ENCODE data around the gene ATPAF1.

Gene ATPAF1

DNA sequence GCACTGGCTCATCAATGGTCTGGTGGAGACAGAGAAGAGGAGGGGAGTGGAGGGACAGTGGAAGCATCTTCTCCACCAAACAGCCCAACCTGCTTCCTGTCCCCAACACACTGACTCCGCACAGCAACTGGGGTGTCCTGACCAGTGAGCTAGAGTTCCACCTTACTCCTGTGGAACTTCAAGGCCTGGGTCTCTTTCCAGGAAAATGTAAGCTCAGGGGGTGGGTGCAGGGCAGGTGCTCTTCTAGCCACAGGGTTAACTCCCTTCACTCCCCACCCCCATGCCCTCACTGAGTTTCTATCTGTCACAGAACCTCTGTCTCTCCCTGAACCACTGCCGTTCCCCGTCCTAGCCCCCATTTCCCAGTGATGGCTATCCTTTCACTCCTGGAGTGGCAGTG is 52.4 kb downstream of the ATPAF1 start:
- DNase-seq (peak; percentile 26), ATAC-seq (no peak)

- DNase-seq (no peak), ATAC-seq (no peak)
Observed at GRCh38 chr1:46615088-46615487, 53.1 kb downstream of the ATPAF1 start.

- ATAC-seq (no peak), DNase-seq (no peak)
Observed at GRCh38 chr1:46614604-46614984, 53.6 kb downstream of the ATPAF1 start.

DNA sequence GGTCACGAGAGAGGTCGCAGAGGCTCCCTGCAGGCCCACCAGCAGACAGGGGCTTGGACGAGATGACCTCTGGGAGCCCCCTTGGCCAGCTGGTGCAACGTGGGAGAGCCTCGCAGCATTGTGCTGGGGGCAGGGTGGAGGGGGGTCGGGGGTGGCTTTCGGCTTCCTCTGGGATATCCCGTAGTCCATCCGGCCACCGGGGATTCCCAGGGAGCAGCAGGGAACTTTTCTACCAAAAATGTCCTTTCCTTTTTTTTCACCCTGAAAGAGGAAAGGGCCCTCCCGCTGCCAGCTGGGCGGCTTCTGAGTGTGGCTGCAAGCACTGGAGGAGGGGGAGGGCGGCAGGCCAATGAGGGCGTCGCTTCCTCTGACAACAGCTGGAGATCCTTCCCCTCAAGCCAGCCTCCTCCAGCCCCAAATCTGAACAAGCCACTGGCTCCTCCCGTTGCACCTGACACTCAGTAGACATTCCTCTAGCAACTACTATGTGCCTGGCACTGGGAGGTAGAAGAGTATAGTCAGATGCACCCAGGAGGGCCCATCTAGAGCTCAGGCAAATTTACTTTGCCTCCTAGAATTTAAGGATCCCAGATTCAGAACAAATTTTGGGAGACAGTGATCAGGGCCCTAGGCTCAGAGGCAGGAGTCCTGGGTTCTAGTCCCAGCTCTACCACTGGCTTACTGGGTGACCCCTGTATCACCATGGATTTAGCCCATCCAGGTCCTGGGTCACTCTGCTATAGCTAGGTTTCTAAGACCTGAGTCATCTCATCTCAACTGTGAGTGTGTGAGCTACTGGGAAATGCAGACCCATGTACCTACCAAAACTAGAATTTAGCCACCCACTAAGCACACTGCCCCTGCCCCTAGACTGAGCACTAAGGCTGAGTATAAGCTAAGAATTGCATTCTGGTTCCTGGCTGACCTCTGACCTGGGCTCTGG is 54.2 kb downstream of the ATPAF1 start:
- peak; percentile 40 for ATAC-seq
- peak; percentile 57 for DNase-seq

- DNase-seq = no peak
- no peak for ATAC-seq
Observed at GRCh38 chr1:46612937-46613660, 55.1 kb downstream of the ATPAF1 start.

GRCh38 chr1:46611691-46612221 is 56.4 kb downstream of the ATPAF1 start:
- no peak for DNase-seq

GRCh38 chr1:46607345-46608130 is 60.6 kb downstream of the ATPAF1 start:
- DNase-seq (no peak), ATAC-seq (no peak)

More at GRCh38 chr1:46611691-46612221, 56.4 kb downstream of the ATPAF1 start:
- ATAC-seq = no peak

- no peak for ATAC-seq
- DNase-seq = no peak
Observed at GRCh38 chr1:46606255-46606965, 61.8 kb downstream of the ATPAF1 start.

GRCh38 chr1:46605232-46605631 is 62.9 kb downstream of the ATPAF1 start:
- DNase-seq (no peak), ATAC-seq (no peak)

DNA sequence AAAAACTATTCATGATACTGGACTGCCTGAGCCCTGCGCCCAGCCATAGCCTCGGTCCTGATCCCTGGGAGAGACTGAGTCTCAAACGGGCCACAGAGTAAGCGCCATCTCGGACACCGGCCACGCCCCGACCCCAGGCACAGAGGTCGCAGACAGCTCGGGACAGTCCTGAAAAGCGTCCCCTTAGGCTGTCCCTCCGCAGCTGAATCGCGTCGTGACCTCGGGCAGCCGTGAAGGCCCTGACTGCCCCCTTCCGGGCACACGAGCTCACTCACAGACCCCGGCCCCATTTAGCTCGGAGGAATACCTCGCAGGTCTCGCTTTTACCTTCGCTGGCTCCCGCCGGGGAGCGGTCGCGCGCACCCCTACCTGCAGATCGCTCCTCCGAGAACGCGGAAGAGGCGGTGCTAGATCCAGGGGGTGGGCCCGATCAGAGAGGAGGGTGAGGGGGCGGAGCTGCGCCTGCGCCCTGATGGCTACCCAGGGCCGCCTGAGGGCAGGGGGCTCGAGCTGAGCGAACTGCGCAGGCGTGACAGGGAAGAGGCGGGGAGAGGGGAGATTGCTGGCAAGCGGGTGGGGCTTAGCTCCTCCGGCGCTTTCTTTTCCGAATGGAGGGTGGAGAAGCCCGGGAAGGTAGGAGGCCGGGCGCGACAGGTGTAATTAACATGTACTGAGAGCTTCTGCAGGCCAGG is 64.2 kb downstream of the ATPAF1 start, which contains the start of gene MKNK1:
Gene MKNK1, minus strand, starts transcription at position 411 of the 692 bp plus-strand sequence. CDS start 20,941 bp downstream, outside the sequence.
- ATAC-seq (peak; percentile 97), DNase-seq (peak; percentile 99)

GRCh38 chr1:46603481-46603857 is 64.7 kb downstream of the ATPAF1 start:
- DNase-seq (no peak), ATAC-seq (no peak)

DNA sequence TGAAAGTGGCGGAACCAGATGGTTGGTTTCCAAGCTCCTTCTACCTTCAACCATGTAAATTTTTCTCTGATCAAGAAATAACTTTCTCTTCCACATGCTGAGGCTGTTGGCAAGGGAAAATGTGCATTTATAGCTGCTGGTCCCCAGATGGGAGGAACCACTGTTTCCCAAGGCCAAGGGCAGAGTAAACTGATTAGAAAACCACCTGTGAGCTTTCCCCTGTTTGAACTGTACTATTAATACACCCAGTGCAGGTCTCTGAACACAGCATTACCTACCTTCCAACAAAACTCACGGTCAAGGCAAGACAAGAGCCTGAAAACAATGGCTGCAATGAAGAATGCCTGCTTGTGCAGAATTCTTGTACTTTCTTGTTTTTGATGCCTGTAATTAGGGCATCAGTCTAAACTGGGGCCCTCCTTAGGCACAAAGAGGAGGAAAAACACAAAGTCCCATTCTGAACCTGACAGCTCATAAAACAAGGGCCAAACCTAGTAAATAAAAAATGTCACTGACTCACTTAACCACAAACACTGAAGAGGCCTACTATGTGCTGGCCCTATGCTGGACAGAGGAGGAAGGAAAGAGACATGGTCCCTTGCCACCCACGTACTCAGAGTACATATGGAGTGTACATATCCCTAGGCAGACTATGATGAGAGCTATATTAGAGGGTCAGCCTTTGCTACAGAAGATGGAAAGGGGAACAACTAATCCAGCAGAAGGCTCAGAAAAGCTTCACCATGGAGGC is 66.7 kb downstream of the ATPAF1 start:
- DNase-seq = no peak
- ATAC-seq = no peak

- ATAC-seq (no peak), DNase-seq (no peak)
Observed at GRCh38 chr1:46599059-46599970, 68.8 kb downstream of the ATPAF1 start.

GRCh38 chr1:46596846-46597245 is 71.3 kb downstream of the ATPAF1 start:
- DNase-seq = no peak
- ATAC-seq = no peak

DNA sequence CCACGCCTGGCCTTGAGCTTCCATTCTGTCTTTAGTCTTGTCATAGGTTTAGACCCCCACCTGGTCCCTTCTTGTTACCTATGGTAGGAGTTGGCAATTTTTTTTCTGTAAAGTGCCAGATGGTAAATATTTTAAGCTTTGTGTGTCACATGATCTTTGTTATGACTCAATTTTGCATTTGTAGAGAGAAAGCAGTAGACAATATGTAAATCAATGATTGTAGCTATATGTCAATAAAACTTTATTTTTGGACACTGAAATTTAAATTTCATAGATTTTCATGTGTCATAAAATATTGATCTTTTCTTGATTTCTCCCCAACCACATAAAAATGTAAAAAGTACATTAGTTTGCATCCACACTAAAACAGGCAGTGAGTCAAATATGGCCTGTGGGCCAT is 72.1 kb downstream of the ATPAF1 start:
- ATAC-seq (no peak), DNase-seq (no peak)

- DNase-seq = peak; percentile 33
- ATAC-seq = no peak
Observed at GRCh38 chr1:46595127-46595526, 73.0 kb downstream of the ATPAF1 start.

DNA sequence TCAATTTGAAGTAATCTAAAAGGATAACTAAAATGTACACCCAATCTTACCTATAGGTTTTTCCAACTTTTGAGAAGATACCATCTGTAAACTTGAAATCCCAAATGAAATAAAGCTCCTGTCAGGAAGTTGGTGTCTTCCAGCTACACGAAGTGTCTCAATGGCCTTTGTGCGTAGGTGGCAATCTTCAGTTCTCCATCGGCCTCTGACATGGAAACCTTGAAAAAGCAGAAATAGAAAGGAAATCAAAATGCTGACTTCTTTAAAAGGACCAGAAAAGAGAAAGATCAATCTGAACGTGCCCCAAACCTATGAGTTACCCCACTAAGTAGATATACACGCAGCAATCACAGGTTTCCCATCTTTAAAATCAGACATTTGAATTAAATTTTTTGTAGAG is 74.1 kb downstream of the ATPAF1 start:
- ATAC-seq = no peak
- DNase-seq = no peak

DNA sequence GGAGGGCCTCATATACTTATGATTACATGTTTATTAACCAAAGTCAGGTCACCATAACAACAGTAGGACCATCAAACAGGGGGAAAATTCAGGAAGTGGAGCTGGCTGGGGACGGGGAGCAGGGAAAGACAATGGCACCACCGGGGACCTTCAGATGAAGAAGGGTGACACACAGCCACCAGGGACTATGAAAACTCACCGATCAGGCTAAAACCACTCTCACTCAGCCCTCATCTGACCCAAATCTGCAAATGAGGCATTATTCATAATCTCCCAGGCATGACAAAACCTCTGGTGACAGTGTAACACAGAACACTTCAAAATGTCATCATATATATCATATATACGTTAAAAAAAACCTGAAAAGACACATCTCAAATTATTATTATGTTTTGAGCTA is 75.3 kb downstream of the ATPAF1 start:
- no peak for DNase-seq
- ATAC-seq = no peak

- DNase-seq = no peak
- ATAC-seq = no peak
Observed at GRCh38 chr1:46589529-46589928, 78.6 kb downstream of the ATPAF1 start.

Measured in stimulated activated naive CD8-positive, alpha-beta T cell treated with anti-CD3 and anti-CD28 coated beads, Interleukin-15, Interleukin-2, amounts not matched to agents 100 U/mL and 50 U/mL, for 24 hours (primary cell).